ENCODE data around the gene WDR36. TPM values are rescaled to one million over a fixed set of nuclear protein-coding genes. Genes with fewer than 3 reads are reported as not detected.

Gene WDR36
- total and polyA plus RNA-seq, 4 donors = 7.8 to 34.3 (median 15.5) TPM

GRCh38 chr5:111079846-111080245 is 12.3 kb upstream of the WDR36 start:
- 95 to 96% methylated on average over 1 of the region's 1 CpG for WGBS, 2 donors
- Histone ChIP-seq H3K9me3 (ENCODE audit: control insufficient read depth in 4 of 4, insufficient read depth in 3 of 4, low read length in 3 of 4) (no peaks in the 10 kb centered on the region), H3K9ac (ENCODE audit: insufficient read depth in 1 of 2, low read length in 2 of 2) (no peak overlapping the region), H3K4me1 (ENCODE audit: control insufficient read depth in 5 of 5, insufficient read depth in 5 of 5, low read length in 5 of 5) (peaks cover 0 to 2% (median 0%) of the 10 kb centered on the region in 5 donors), H3K27ac (ENCODE audit: low read depth in 1 of 2, low read length in 1 of 2) (no peak overlapping the region), H3K27me3 (ENCODE audit: control insufficient read depth in 3 of 3, insufficient read depth in 3 of 3, low read length in 2 of 3) (peaks cover 0 to 16% (median under 1%) of the 10 kb centered on the region in 3 donors), H3K4me3 (no peak overlapping the region), H3K36me3 (ENCODE audit: control insufficient read depth in 4 of 4, insufficient read depth in 4 of 4, low read length in 4 of 4) (no peaks in the 10 kb centered on the region)
- DNase-seq = no peak
- no peak for TF ChIP-seq CTCF (IDR thresholded peaks at IDR 0.05; ENCODE audit: control extremely low read depth, extremely low read depth)
- ATAC-seq (ENCODE audit: insufficient read depth, low FRiP score) = no peak

- Histone ChIP-seq H3K36me3 (ENCODE audit: control insufficient read depth in 4 of 4, insufficient read depth in 4 of 4, low read length in 4 of 4) (no peaks in the 10 kb centered on the region), H3K9me3 (ENCODE audit: control insufficient read depth in 4 of 4, insufficient read depth in 3 of 4, low read length in 3 of 4) (no peaks in the 10 kb centered on the region), H3K4me3 (no peak overlapping the region), H3K27me3 (ENCODE audit: control insufficient read depth in 3 of 3, insufficient read depth in 3 of 3, low read length in 2 of 3) (no peaks in the 10 kb centered on the region), H3K4me1 (ENCODE audit: control insufficient read depth in 5 of 5, insufficient read depth in 5 of 5, low read length in 5 of 5) (peaks cover 0 to 2% (median 0%) of the 10 kb centered on the region in 5 donors), H3K27ac (ENCODE audit: low read depth in 1 of 2, low read length in 1 of 2) (no peak overlapping the region), H3K9ac (ENCODE audit: insufficient read depth in 1 of 2, low read length in 2 of 2) (no peak overlapping the region)
- DNase-seq (no peak), ATAC-seq (ENCODE audit: insufficient read depth, low FRiP score) (no peak)
- TF ChIP-seq CTCF (IDR thresholded peaks at IDR 0.05; ENCODE audit: control extremely low read depth, extremely low read depth) = no peak
- WGBS, 2 donors = 28 to 43% methylated on average over 7 of the region's 7 CpGs
Measured at GRCh38 chr5:111083323-111083722, 8.8 kb upstream of the WDR36 start.

GRCh38 chr5:111095982-111096381 is 3.8 kb downstream of the WDR36 start:
- H3K9me3 ChIP-seq (ENCODE audit: control insufficient read depth in 4 of 4, insufficient read depth in 3 of 4, low read length in 3 of 4) = no peaks in the 10 kb centered on the region
- TF ChIP-seq CTCF (IDR thresholded peaks at IDR 0.05; ENCODE audit: control extremely low read depth, extremely low read depth) = no peak
- no peaks in the 10 kb centered on the region for H3K27me3 ChIP-seq (ENCODE audit: control insufficient read depth in 3 of 3, insufficient read depth in 3 of 3, low read length in 2 of 3)
- ATAC-seq (ENCODE audit: insufficient read depth, low FRiP score) (no peak), DNase-seq (no peak)
- H3K27ac ChIP-seq (ENCODE audit: low read depth in 1 of 2, low read length in 1 of 2) = no peak overlapping the region
- peaks cover 0 to 12% (median 7%) of the 10 kb centered on the region in 5 donors for H3K4me1 ChIP-seq (ENCODE audit: control insufficient read depth in 5 of 5, insufficient read depth in 5 of 5, low read length in 5 of 5)
- 67 to 73% methylated on average over 1 of the region's 1 CpG for WGBS, 2 donors
- no peak overlapping the region for H3K4me3 ChIP-seq
- peaks cover 4 to 22% (median 14%) of the 10 kb centered on the region in 4 donors for H3K36me3 ChIP-seq (ENCODE audit: control insufficient read depth in 4 of 4, insufficient read depth in 4 of 4, low read length in 4 of 4)
- H3K9ac ChIP-seq (ENCODE audit: insufficient read depth in 1 of 2, low read length in 2 of 2) = no peak overlapping the region

Data from lung (tissue), 12 donors.